ENCODE data around the gene RNF128.
"Not testable (repeated sequence)": the region's sequence is repeated elsewhere in the genome, so short reads cannot be mapped to it uniquely, and the experiment has no call there.

Gene RNF128

DNA sequence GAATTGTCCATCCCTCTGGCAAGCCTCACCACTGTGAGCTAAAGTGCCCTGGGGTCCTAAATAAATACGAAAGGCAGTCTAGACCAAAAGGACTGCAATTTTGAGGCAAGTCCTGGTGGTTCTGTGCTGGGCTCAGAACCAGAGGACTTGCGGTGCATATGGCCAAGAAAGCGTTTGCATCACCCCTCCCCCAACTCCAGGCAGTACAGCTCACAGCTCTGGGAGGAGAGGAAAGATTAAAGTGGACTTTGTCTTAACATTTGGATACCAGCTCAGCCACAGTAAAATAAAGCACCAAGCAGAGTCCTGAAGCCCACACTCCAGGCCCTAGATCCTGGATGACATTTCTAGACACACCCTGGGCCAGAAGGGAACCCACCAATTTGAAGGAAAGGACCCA, 24.9 kb downstream of the RNF128 start:
- no peak for DNase-seq

DNA sequence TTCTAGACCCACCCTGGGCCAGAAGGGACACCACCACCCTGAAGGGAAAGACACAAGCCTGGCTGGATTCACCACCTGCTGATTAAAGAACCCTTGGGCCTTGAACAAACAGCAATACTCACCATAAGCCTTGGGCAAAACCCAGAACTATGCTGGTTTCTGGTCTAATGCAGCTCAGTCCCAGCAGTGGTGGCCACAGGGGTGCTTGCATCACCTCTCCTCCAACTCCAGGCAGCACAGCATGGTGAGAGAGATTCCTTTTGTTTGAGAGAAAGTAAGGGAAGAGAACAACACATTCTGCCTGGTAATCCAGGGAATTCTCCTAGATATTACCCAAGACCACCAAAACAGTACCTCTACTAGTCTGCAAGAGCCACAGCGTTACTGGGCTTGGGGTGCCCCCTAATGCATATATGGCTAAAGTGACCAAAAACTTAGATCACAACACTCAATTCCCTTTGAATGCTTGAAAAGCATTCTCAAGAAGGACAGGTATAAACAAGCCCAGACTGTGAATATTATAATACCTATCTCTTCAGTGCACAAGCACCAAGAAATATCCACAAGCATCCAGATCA, 25.7 kb downstream of the RNF128 start:
- no peak for DNase-seq

DNA sequence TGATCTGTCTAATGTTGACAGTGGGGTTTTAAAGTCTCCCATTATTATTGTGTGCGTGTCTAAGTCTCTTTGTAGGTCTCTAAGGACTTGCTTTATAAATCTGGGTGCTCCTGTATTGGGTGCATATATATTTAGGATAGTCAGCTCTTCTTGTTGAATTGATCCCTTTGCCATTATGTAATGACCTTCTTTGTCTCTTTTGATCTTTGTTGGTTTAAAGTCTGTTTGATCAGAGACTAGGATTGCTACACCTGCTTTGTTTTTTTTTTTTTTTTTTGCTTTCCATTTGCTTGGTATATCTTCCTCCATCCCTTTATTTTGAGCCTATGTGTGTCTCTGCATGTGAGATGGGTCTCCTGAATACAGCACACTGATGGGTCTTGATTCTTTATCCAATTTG, 42.8 kb downstream of the RNF128 start:
- DNase-seq = not testable (repeated sequence)

DNA sequence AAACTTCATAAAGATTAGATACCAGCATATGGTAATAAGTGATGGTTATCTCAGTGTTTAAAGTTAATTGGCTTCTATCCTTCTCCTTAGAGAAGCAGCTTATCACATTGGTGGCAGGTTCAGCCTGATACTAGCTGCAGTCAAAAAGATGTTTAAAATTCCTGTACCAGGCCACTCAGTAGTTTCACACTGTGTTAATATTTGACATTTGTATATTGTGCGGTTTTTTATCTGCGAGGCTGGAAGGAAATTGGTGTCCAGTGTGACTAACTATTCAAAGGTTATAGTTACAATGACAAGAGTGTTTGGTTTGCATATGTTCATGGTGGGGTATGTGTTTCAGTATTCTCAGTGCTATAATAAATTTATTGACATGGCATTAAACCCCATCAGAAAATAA, 48.5 kb downstream of the RNF128 start:
- DNase-seq = no peak

DNA sequence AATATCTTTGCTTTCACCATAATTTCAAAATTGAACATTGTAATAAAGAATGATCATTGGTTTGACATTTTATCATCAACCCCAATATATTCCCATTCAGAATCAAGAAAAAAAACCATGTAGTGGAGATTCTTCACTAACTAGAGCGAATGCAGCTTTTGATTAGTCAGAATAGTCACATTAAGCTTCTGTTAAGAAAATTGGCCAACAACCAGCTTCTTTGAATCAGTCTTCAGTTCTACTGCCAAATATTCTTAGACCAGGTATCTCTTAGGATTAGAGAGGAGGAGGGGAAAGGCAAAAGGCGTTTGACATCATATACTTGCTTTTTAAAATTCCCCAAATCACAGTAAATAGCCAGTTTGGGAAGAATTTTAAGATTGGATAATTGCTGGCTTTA, 53.8 kb downstream of the RNF128 start:
- no peak for DNase-seq

DNA sequence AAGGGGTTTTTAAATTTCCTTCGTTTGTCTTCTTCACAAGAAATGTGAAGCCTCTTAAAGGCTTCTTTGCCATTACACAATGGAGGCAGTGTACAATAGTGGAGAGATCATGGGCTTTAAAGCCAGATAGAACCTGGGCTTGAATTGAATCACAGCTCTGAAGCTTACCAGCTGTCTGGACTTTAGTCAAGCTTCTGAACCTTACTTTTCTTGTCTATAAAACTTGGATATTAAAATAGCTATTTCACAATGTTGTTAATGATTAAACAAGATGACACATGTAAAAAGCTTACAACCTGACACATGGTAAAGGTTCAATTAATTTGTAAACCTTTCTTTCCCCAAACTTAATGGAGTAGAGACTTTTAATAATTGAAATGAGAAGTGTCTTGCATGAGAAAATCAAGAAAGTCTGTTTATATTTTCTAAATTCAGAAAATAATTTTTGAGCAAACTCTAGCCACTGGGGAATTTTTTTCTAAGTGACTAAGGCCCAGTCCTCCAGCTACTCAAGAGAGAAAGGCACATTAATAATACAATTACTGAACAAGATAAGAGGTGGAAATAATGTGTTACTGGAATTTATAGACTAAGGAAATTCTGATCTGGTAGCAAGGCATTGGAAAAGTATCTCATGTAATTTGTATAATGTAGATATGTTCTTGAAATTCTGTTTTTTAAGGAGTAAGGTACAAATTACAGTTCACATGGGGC, 54.3 kb downstream of the RNF128 start:
- no peak for DNase-seq

DNA sequence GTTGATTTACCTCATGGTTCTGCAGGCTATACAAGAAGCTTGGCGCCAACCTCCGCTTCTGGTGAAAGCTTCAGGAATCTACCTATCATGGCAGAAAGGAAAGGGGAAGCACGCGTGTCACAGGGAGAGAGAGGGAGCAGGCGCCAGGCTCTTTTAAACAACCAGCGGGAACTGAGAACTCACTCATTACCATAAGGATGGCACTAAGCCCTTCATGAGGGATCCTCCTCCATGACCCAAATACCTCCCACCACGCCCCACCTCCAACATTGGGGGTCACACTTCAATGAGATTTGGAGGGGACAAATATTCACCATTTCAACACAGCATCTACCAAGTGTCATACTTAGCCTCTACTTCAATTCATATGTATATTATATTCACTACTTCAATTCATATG, 57.2 kb downstream of the RNF128 start:
- DNase-seq = no peak

DNA sequence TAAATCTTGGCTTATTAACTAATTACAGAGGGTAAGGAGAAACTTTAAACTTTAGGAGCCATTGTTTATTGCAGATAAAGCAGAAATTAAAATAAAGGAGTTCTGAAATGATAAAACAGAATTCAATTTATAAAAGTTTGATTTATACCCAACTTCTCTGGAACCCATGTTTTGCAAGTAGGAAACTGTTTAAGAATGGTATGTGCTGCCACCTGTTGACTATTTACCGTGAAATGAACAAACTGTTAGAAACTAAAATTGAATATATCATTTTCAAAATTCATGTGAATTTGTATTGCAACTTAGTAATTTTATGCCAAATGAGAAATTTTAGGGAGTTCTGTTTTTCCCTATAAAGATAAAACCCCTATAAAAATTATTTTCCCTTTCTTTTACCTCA, 65.0 kb downstream of the RNF128 start:
- DNase-seq = no peak

DNA sequence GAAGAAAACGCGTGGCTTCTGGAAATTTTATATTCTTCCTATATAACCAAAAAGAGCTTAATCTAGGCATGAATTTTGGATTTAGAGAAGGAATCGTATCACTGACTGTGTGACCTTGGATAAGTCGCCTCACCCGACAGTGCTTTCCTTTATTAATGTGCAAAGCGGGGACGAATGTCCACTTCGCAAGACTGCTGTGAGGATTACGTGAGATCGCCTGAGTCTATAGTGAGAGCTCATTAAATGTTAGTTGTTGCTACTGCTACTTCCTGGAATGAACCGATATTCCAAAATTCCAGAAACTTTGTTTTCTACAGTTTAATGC, 75.5 kb downstream of the RNF128 start:
- DNase-seq = no peak

DNA sequence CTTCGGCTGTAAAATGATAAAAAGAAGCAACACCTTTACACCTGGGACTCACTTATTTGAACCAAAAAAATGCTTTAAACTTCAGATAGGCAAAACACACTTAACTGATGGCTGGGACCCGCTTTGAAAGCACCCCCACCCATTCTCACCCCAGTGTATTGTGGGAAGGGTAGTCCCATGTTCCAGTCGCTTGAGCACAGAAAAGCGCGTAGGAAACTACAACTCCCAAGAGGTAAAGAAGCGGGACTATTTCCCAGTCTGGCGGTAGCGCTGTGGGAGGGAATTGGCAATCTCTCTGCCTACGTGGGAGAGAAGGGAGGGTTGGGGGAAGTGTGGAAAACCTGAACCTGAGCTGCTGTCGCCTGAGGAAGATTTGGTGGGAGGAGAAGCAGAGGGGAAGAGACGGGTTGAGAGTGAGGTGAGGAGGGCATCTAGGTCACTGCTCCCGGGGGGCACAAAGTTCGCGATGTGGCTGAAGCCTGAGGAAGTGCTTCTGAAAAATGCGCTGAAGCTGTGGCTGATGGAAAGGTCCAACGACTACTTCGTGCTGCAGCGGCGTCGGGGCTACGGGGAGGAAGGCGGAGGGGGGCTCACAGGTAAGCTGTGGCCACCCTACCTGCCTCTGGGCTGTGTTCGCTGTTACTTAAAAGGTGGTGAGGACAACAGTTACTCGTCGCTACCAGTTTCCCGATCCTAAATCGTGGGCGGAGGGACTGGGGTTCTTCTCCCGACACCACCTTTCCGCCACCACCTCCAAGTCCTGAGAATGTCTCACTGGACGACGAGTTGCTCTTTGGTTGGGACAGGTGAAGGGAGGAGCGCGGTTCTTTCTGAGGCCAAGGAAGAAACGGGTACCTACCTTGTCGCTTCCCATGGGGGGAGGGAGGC, 76.1 kb downstream of the RNF128 start, which contains the start of gene TBC1D8B:
Gene TBC1D8B, plus strand, starts transcription at position 286 of the 888 bp plus-strand sequence. Its CDS starts 181 bp downstream, at position 467.
- DNase-seq = peak in 12 of 14 donors; percentile 0 to 55 (median 48)

DNA sequence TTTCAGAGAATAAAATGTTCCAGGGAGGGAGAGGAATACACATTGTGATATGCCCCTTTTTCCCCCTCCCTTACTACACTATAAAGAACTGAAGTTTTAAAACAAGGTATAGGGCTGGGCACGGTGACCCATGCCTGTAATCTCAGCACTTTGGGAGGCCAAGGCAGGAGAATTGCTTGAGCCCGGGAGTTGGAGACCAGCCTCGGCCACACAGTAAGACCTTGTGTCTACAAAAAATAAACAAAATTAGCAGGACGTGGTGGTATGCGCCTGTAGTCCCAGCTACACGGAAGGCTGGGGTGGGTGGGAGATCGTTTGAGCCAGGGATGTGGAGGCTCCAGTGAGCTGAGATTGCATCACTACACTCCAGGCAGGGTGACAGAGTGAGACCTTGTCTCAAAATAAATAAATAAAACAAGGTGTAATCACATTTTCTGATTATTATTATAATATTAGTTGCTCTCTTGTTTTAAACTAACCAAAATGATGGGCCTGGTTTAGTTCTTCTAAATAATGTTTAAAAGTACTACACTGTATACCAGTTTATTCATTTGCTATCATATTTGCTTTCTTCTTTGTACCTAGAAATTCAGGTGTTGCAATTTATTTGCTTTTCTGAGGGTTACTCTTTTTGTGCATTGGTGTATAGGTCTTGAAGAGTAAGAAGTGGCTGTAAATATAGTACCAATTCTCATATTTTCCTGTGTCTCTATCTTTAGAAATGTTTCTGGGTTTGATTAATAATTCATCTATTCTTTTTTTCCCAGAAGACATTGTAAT, 84.8 kb downstream of the RNF128 start:
- peak in 1 of 14 donors; percentile 0 for DNase-seq

DNA sequence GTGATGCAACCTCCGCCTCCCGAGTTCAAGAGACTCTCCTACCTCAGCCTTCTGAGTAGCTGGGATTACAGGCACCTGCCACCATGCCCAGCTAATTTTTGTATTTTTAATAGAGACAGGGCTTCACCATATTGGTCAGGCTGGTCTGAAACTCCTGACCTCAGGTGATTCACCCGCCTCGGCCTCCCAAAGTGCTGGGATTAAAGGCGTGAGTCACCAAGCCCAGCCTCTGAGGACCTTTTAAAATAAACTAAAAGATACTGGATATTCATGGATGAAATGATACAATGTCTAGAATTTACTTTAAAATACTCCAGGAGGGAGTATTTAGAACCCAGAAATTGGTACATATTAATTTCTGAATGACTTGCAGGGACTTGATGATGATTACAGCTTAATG, 86.4 kb downstream of the RNF128 start:
- DNase-seq = not testable (repeated sequence)

DNA sequence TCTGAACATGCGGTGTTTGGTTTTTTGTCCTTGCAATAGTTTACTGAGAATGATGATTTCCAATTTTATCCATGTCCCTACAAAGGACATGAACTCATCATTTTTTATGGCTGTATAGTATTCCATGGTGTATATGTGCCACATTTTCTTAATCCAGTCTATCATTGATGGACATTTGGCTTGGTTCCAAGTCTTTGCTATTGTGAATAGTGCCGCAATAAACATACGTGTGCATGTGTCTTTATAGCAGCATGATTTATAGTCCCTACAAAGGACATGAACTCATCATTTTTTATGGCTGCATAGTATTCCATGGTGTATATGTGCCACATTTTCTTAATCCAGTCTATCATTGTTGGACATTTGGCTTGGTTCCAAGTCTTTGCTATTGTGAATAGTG, 87.6 kb downstream of the RNF128 start:
- DNase-seq = not testable (repeated sequence)

All from C1 segment of cervical spinal cord (tissue), 14 donors.